BJ (cell line): ENCODE measurements around the gene TBX15. TPM values are rescaled to one million over a fixed set of nuclear protein-coding genes. Genes with fewer than 3 reads are reported as not detected.
A peak's percentile ranks its signal among the peaks of the same experiment; 100 is the strongest.

Experiments used
- CTCF ChIA-PET: fragments of 350-600 bp; formaldehyde crosslinking; extraction: SDS; loops from one replicate; lab custom pipeline; 2021; ENCODE audit warnings: antibody characterized with exemption, inconsistent platforms; lab: Yijun Ruan, JAX
- POLR2A ChIA-PET: fragments of 300-600 bp; sonication (Branson Sonifier 250); formaldehyde crosslinking; extraction: SDS; loops from one replicate; lab custom pipeline; 2021; ENCODE audit warnings: antibody characterized with exemption; lab: Charles Lee
- DNase-seq: peaks from one replicate; pipeline ENCODE4 v3.0.0-alpha.2; 2011; ENCODE audit warnings: low read depth
- H3K27me3 ChIP-seq: 2 replicates; pipeline ENCODE4 v1.6.0; 2011; ENCODE audit warnings: low read length; ENCODE audit not compliant: control insufficient read depth, insufficient read depth
- H3K36me3 ChIP-seq: 2 replicates; pipeline ENCODE4 v1.5.1; 2011; ENCODE audit warnings: low read length; ENCODE audit not compliant: control insufficient read depth, insufficient read depth
- H3K4me3 ChIP-seq: 2 replicates; pipeline ENCODE4 v1.5.1; 2011; ENCODE audit warnings: low read depth, mild to moderate bottlenecking, control low read depth, low read length
- CTCF ChIP-seq: IDR thresholded peaks from 2 replicates; pipeline ENCODE4 v1.5.1; 2011; ENCODE audit warnings: low read depth, mild to moderate bottlenecking, control low read depth, inconsistent platforms, low read length, moderate library complexity; ENCODE audit not compliant: insufficient read depth
- polyA plus RNA-seq: library from polyadenylated mRNA; depleted of rRNA; stranded (reverse); fragments of >200 nt; gene quantifications from 2 replicates; pipeline ENCODE4 v1.2.3, GENCODE V29; 2011

TBX15 gene
- polyA plus RNA-seq, 1 experiment: 14.8 TPM

GRCh38 chr1:119009312-119009655, 21.1 kb upstream of the TBX15 start:
- Histone ChIP-seq H3K27me3 (peaks cover 3% of the 10 kb centered on the region; the same call in 1 of the 2 replicates), H3K36me3 (no peaks in the 10 kb centered on the region), H3K4me3 (no peak overlapping the region)
- CTCF ChIA-PET: interaction anchor here (0.7 to 2.1 kb wide), 16 partner anchors 9 to 932 kb away, joined by 3 to 10 read pairs (median 3); no protein-coding TSS in a partner anchor
- POLR2A ChIA-PET: interaction anchor here (0.5 kb wide), 1 partner anchor 11 kb away, joined by 3 read pairs; no protein-coding TSS in a partner anchor
- no peak for DNase-seq
- no peak for TF ChIP-seq CTCF

- no peak for DNase-seq
- CTCF ChIA-PET: interaction anchor here (0.5 to 2.1 kb wide), 20 partner anchors 8 to 1053 kb away, joined by 3 to 10 read pairs (median 3); no protein-coding TSS in a partner anchor
- 0 out of 2 replicates have a peak overlapping the region, but pooled peaks have one; percentile 4 for H3K4me3 ChIP-seq
- no peaks in the 10 kb centered on the region for H3K36me3 ChIP-seq
- POLR2A ChIA-PET: interaction anchor here (0.5 kb wide), 1 partner anchor 10 kb away, joined by 3 read pairs; no protein-coding TSS in a partner anchor
- peaks cover 3% of the 10 kb centered on the region; the same call in 1 of the 2 replicates for H3K27me3 ChIP-seq
- TF ChIP-seq CTCF: peak; percentile 47
Measured at GRCh38 chr1:119008483-119009311, 20.6 kb upstream of the TBX15 start.

- no peaks in the 10 kb centered on the region for H3K36me3 ChIP-seq
- DNase-seq: no peak
- ChIA-PET CTCF (interaction anchor here (0.5 to 2.1 kb wide), 12 partner anchors 8 to 1052 kb away, joined by 3 to 10 read pairs (median 3); no protein-coding TSS in a partner anchor), POLR2A (no interaction called here)
- TF ChIP-seq CTCF: no peak
- peaks cover 3% of the 10 kb centered on the region; the same call in 1 of the 2 replicates for H3K27me3 ChIP-seq
- H3K4me3 ChIP-seq: no peak overlapping the region
Measured at GRCh38 chr1:119007670-119008482, 19.7 kb upstream of the TBX15 start.

- Histone ChIP-seq H3K4me3 (no peak overlapping the region), H3K36me3 (no peaks in the 10 kb centered on the region), H3K27me3 (peaks cover 3% of the 10 kb centered on the region; the same call in 1 of the 2 replicates)
- ChIA-PET CTCF (interaction anchor here (1.0 kb wide), 1 partner anchor 856 kb away, joined by 3 read pairs; no protein-coding TSS in a partner anchor), POLR2A (no interaction called here)
- no peak for DNase-seq
- TF ChIP-seq CTCF: no peak
Measured at GRCh38 chr1:119007339-119007669, 19.2 kb upstream of the TBX15 start.
